ENCODE data around the gene AGAP9.
A peak's percentile ranks its signal among the peaks of the same experiment; 100 is the strongest.
"Not testable (repeated sequence)": the region's sequence is repeated elsewhere in the genome, so short reads cannot be mapped to it uniquely, and the experiment has no call there.

The AGAP9 gene

GRCh38 chr10:47523475-47523874, at the start of gene AGAP9:
Gene AGAP9, minus strand, starts transcription at chr10:47523638. Its CDS starts 112 bp downstream, at chr10:47523526.
- DNase-seq (ENCODE audit: low read depth in 1 of 2, low spot score in 1 of 2), result not testable (repeated sequence)

DNA sequence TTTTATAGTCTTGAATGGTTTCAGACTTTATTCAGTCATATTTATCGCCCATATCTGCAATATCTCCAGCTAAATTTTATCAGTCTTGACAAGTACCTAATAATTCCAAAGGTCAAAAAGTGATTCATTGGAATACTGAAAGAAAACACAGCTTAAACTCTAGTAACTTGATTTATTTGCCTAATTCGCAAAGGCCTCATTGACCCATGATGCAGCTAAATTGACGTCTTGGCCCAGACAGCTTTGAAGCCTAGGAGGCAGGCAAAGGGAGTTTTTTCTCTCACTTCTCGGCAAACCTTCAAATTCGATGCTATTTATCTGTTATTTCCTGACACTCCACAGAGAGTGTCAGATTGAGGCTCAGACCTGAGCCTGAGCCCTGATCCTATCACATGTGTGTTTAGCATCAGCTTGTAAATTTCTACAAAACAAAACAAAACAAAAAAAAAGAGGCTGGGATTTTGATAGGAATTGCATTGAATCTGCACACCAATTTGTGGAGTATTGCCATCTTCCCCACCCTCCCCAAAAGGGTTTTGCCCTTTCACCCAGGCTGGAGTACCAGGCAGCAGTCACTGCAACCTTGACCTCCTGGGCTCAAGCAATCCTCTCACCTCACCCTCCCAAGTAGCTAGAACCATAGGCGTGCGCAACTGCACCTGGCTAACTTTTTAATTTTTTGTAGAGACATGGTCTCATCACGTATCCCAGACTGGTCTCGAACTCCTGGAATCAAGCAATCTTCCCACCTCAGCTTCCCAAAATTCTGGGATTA, 47.9 kb upstream of the AGAP9 start:
- not testable (repeated sequence) for DNase-seq (ENCODE audit: low read depth in 1 of 2, low spot score in 1 of 2)

DNA sequence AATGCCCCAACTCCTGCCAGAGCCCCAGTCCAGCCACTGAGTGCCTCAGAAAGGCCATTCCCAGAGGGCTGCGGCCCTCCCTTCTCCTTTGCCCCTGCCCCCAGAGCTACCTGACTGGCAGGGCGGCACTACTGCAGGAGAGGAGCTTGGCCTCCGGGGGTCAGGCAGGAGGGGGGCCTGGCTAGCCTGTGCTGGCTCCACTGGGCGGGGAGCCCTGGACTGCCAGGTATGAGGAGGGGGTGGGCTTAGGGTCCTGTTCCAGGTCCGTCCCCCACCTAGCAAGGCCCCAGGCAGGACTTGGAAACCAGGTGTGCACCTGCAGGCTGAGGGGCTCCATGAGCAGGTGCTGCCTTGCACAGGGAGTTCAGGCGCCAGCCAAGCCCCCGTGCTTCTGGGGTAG, 43.3 kb upstream of the AGAP9 start:
- not testable (repeated sequence) for DNase-seq (ENCODE audit: low read depth in 1 of 2, low spot score in 1 of 2)

DNA sequence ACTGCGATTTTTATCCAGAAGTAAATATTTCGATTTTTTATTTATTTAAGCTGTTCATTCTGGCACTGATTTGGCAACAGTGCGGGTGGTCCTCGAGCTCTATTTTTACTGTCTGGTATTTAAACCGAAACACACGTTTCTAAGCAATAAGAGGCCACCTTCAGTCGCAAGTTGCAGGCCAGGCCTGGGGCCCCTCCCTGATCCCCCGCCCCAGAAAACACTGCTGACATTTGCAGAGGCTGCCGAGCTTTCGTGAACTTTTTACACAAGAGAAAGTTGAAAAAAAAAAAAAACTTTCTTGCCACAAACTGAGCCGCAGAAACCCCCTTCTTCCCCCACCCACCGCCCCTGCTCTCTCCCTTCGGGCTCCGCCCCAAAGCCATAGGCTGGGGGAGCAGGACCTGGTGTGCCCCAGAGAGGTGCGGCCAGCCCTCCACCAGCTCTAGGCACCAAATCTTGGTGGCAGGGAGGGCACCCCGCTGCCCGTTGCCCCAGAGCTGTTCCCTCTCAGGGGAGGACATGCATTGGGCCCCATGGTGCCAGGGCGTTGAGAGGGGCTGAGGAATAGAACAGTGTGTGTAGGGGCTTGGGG, 42.8 kb upstream of the AGAP9 start:
- DNase-seq (ENCODE audit: low read depth in 1 of 2, low spot score in 1 of 2), result not testable (repeated sequence)

GRCh38 chr10:47565517-47565920, 42.1 kb upstream of the AGAP9 start:
- DNase-seq (ENCODE audit: low read depth in 1 of 2, low spot score in 1 of 2), result not testable (repeated sequence)

- DNase-seq (ENCODE audit: low read depth in 1 of 2, low spot score in 1 of 2), result not testable (repeated sequence)
Measured at GRCh38 chr10:47564953-47565352, 41.5 kb upstream of the AGAP9 start.

GRCh38 chr10:47564318-47564717, 40.9 kb upstream of the AGAP9 start:
- not testable (repeated sequence) for DNase-seq (ENCODE audit: low read depth in 1 of 2, low spot score in 1 of 2)

GRCh38 chr10:47560452-47560851, 37.0 kb upstream of the AGAP9 start:
- DNase-seq (ENCODE audit: low read depth in 1 of 2, low spot score in 1 of 2), result not testable (repeated sequence)

DNA sequence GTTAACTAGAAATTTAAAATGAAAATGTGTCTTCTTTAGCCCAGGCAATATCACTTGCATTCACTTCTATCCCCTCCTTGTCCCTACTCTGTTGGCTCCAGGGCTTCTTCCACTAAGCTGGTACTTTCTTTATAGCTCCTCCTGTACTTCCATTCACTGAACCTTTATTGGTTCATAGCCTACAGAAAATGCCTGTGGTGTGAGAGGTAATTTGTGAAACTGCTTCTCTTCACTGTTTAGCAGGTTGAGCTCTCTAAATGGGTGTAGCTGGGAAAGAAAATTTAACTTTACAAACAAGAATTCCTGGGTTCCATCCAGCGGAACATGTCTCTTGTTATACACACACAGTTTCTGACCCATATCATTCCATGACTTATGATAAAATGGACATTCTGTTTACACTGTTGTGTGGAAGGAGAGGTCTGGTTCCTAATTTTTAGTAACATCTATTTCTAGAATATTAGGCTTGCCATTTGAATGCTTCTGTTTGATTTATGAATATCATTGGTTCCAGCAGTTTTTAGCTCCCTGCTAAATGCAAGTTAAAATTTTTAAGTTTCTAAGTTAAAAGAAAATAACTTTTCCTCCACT, 36.4 kb upstream of the AGAP9 start:
- not testable (repeated sequence) for DNase-seq (ENCODE audit: low read depth in 1 of 2, low spot score in 1 of 2)

- DNase-seq (ENCODE audit: low read depth in 1 of 2, low spot score in 1 of 2), result not testable (repeated sequence)
Measured at GRCh38 chr10:47558109-47558508, 34.7 kb upstream of the AGAP9 start.

- DNase-seq (ENCODE audit: low read depth in 1 of 2, low spot score in 1 of 2), result not testable (repeated sequence)
Measured at GRCh38 chr10:47557616-47558015, 34.2 kb upstream of the AGAP9 start.

DNA sequence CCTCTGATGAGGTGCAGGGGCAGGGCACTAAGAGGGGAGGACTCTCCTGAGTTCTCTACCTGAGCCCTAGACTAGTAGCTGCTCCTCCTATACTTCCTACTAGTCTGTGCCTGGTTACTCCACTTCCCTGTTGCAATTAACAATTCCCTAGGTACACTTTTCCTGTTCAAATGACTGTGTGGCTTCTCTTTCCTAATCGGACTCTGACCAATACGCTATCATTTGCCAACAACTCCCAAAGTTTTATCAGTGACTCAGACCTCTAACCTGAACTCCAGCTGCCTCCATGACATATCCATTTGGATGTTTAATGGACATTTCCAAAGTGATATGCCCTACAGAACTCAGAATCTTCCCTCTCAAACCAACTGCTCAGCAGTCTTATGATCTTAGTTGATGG, 31.9 kb upstream of the AGAP9 start:
- not testable (repeated sequence) for DNase-seq (ENCODE audit: low read depth in 1 of 2, low spot score in 1 of 2)

GRCh38 chr10:47554552-47554951, 31.1 kb upstream of the AGAP9 start:
- DNase-seq (ENCODE audit: low read depth in 1 of 2, low spot score in 1 of 2), result not testable (repeated sequence)

GRCh38 chr10:47553860-47554247, 30.4 kb upstream of the AGAP9 start:
- not testable (repeated sequence) for DNase-seq (ENCODE audit: low read depth in 1 of 2, low spot score in 1 of 2)

GRCh38 chr10:47553214-47553859, 29.9 kb upstream of the AGAP9 start:
- DNase-seq (ENCODE audit: low read depth in 1 of 2, low spot score in 1 of 2), result peak; percentile 65 to 81

GRCh38 chr10:47552719-47553118, 29.3 kb upstream of the AGAP9 start:
- DNase-seq (ENCODE audit: low read depth in 1 of 2, low spot score in 1 of 2), result peak in 1 of 2 donors; percentile 44

DNA sequence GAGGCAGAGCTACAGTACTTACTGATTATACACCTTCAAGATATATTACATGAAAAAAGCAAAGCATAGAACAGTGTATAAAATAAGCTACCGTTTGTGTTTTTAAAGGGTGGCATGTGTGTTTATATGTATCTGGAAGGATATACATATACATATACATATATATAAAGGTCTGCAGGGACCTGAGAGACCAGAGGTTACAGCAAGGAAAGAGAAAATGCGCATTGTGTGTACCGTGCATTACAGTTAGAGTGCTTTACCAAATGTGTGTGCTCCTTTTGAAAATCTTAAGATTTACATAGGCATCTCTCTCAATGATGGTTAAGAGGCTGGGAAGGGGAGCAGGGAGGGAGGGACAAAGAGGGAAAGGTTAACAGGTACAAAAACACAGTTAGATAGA, 23.8 kb upstream of the AGAP9 start:
- DNase-seq (ENCODE audit: low read depth in 1 of 2, low spot score in 1 of 2), result not testable (repeated sequence)

GRCh38 chr10:47536430-47536829, 13.0 kb upstream of the AGAP9 start:
- not testable (repeated sequence) for DNase-seq (ENCODE audit: low read depth in 1 of 2, low spot score in 1 of 2)

GRCh38 chr10:47502313-47502712, 21.1 kb downstream of the AGAP9 start:
- DNase-seq (ENCODE audit: low read depth in 1 of 2, low spot score in 1 of 2), result not testable (repeated sequence)

DNA sequence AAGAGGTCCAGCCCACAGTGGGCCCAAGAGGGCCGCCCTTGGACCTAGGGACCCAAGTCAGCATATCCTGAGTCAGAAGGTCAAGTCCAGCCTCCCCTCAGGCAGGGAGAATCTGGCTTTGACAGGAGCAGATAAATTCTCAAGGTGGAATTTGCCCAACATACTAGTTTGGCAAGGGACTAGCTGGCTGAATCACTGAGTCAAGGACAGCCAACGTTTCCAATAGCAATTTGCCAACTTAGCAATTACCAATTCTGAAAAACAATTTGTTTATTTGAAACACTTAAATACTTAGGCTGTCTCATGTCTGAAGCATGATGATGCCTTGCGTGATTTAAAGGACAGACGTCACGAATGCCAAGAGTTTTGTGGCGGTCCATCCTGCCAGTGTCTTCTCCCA, 29.2 kb downstream of the AGAP9 start:
- DNase-seq (ENCODE audit: low read depth in 1 of 2, low spot score in 1 of 2), result not testable (repeated sequence)

DNA sequence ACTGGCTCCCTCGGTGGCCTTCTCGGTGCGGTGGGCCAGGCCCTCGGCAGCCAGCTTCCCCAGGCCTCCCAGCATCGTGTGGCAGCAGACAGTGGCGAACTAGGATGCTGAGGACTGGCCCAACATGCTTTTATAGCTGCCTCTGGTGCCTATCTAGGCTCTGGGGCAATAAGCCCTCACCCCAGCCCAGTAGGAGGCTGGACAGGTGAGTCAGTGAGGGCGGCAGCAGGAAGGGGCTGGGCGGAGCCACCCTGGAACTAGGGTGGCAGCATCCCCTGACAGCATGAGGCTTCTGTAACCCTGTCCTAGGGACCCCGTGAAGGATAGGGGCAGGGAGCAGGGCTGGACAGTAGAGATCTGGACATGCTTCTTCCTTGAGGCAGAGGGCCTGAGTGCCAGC, 31.8 kb downstream of the AGAP9 start, which contains the start of gene FAM25G:
Gene FAM25G (minus strand): TSS at position 101 of the 400 bp plus-strand sequence. CDS start 26 bp downstream, at position 75.
- DNase-seq (ENCODE audit: low read depth in 1 of 2, low spot score in 1 of 2), result not testable (repeated sequence)

Data from activated CD4-positive, alpha-beta T cell treated with anti-CD3 and anti-CD28 coated beads, Interleukin-2, amount 50 U/mL, for 24 hours (primary cell).